NCI-H446 treated with DMSO at 0.1 percent for 48 hours (cell line): ENCODE results near the gene LDLRAD3.
"Not testable (repeated sequence)": the region's sequence is repeated elsewhere in the genome, so short reads cannot be mapped to it uniquely, and the experiment has no call there.

Source experiments
- DNase-seq: peaks from one replicate; lab custom pipeline; 2025; lab: John Stamatoyannopoulos, UW

Gene LDLRAD3

DNA sequence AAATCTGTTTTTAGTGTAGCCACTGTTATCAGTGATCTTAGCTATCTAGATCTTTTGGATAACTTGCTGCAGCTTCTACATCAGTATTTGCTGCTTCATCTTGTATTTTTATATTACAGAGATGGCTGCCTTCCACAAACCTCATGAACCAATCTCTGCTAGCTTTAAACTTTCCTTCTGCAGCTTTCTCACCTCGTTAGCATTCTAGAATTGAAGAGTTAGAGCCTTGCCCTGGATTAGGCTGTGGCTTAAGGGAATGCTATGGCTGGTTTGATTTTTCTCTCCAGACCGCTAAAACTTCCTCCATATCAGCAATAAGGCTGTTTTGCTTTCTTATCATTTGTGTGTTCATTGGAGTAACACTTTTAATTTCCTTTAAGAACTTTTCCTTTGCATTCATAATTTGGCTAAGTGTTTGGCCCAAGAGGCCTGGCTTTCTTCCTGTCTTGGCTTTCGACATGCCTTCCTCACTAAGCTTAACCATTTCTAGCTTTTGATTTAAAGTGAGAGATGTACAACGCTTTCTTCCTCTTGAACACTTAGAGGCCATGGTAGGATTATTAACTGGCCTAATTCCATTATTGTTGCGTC is 51.9 kb downstream of the LDLRAD3 start:
- no peak for DNase-seq

DNA sequence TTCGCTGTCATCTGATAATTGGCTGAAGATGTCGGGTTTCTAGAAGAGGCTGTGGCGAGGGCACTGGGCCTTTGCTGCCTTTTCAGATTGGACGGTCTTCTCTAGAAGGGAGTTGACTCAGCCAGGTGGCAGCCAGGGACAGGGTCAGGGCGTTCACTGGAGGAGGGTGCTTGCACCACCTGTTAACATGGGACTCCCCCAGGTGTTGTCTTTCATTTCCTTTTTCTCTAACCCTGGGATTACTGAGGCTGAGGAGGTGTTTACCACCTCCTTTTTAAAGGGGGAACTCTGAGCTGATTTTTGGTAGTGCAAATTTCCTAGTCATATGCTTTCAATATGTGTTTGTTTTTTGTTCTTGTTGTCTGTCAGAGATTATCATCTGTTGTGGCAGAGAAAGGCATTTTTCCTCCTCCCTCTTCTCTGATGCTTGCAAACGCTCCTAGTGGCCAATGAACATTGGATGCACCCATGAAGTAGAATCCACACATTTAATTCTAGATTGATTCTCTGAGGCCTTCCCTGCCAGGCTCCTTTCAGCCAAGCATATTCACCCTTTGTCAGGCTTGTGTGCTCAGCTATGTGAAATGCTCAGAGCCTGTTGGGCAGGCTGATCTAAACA is 54.1 kb downstream of the LDLRAD3 start:
- DNase-seq, result no peak

DNA sequence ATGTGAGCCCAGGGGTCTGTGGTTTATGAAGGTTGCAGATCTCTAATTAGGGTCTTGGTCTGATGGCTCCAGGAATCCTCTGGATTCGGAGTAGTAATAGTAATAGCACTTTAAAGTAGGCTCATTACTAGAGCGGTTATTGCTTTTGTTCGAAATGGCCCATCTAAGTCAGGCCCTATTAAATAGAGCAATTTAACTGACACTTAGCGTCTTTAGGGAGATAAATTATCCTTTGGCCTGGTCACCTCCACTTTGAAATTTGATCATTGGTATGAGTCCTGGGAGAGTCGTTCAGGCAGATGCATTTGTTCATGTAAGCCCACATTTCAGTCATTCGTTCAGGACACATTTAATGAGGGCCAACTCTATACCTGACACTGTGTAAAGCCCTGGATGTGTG is 54.8 kb downstream of the LDLRAD3 start:
- no peak for DNase-seq

DNA sequence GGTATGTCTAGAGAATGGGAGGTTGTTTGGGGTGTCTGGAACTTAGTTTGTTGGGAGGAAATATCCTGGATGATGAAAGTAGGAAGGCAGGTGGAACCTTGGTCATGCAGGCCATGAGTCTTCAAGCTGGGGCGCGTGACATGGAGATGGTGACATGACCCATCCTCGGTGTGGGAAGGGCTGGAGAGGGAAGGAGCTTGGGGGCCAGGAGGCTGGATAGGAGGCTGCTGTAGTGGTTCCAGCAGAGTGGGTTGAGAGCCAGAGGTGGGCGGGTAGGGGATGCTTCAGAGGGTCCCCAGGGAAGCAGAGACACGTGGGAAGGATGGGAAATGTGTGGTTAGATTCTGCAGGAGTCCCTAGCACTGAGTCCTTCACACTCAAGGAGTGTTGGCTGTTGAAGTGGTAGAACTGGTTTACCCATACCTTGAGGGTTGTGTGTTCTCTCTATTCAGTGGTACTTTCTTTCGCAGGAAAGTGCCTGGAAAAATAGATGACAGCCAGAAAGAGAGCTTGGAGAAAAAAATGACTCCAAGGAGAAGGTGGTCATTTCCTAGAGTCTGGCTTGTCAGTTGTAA is 56.8 kb downstream of the LDLRAD3 start:
- DNase-seq, result no peak

DNA sequence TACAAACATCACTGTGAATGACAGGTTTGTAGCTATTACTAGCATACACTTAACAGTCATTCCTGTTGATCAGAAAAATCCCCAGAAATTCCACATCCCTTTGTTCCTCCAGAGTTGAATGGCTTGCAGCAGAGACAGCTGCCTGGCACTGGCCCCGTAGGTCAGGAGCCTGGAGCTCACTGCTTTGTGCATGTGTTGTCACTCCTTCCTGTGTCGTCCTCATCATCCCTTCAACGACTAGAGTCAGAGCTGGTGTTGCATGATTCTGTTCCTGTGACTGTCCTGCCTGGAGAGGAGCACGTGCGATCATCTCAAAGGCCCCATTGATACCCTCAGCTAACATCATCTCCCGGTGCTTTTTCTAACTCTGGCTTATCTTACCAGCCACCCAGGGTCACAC is 58.3 kb downstream of the LDLRAD3 start:
- DNase-seq, result no peak

DNA sequence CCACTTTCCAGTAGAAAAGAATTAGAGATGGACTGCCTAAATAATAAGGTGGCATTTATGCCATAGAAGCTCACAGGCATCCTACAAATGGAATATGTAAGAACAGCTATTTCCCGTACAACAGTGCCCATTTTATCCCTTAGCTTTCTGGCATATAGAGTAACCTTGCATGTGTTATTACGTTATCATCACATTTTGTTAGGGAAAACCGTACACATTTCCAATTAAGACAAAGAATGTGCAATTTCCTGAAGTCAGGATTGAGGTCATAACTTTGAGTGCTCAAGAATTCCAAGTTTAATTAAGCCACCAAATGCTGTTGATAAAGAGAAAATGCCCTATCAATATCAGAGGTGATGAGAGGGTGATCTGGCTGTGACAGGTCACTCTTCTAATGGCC is 58.9 kb downstream of the LDLRAD3 start:
- no peak for DNase-seq

DNA sequence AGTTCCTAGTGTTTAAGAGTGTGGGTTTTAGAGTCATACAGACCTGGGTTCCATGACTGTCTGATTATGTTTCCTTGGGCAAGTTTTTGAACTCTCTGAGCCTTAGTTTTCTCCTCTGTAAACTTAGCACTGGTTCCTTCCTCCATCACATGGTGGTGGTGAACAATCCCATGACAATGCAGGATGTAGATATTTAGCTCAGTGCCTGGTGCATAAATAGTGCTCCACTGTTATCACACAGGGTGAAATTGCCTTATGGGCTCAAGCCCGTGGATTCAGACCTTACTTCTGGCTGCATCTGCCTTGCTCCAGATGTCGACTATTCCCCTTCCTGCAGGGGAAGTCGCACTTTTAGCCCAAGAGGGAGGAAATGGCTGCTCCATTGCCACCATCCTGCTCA is 62.7 kb downstream of the LDLRAD3 start:
- no peak for DNase-seq

DNA sequence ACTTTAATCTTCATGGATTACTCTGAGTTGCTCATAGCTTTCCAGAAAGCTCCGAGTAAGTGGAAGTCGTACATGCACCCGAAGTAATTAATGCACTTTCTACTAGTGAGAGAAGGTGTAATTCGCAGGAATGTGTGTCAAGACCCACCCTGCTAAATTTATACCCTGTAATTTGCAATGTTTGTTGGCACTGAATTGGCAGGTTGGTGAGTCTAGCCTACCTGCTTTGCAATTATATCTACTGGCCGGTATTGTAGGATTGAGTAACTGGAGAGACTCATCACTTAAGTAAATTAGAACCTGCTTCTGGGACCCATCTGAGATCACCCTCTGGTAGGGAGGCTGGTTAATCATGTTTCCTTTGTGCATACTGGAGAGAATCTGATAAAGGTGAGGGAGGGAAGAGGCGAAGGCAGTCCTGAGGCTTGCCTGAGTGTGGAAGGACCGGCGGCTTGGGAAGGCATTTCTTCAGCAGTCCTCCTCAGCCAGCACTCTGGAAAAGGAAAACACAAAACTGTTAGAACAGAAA is 63.3 kb downstream of the LDLRAD3 start:
- DNase-seq, result no peak

DNA sequence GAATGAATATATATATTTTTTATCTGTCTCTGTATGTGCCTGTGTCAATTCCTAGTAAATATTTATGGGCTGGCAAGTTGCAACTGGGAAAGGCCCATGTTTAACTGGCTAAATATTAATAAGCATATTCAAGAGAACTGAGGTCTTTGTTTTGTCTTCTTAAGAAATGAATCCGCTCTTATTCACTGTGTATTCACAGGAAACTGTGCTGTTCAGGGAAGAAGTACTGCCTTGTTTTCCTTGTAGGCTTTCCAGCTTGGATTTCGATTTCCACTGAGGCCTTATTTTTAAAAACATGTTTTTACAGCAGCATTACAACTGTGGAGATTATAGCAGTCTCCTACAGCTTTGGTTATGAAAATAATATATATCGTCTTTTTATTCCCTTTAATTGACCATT is 64.7 kb downstream of the LDLRAD3 start:
- DNase-seq, result no peak

DNA sequence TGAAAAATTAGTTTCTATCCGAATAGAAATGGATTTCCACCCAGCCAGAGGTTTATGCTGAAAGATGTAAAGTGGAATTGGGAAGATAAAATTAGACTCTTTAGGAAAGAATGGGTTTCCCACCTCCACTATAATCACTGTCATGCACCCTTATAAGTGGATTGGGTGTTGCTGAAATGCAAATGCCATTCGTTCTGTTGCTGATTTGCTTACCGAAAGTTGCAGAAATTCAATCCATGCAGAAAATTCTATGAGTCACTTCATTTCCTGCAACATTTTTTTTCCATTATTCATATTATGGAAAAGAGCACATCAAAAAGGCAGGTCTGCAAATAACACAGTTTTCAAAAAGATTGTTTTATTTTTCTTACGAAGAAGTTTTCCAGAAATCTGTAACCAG is 65.6 kb downstream of the LDLRAD3 start:
- DNase-seq, result no peak

DNA sequence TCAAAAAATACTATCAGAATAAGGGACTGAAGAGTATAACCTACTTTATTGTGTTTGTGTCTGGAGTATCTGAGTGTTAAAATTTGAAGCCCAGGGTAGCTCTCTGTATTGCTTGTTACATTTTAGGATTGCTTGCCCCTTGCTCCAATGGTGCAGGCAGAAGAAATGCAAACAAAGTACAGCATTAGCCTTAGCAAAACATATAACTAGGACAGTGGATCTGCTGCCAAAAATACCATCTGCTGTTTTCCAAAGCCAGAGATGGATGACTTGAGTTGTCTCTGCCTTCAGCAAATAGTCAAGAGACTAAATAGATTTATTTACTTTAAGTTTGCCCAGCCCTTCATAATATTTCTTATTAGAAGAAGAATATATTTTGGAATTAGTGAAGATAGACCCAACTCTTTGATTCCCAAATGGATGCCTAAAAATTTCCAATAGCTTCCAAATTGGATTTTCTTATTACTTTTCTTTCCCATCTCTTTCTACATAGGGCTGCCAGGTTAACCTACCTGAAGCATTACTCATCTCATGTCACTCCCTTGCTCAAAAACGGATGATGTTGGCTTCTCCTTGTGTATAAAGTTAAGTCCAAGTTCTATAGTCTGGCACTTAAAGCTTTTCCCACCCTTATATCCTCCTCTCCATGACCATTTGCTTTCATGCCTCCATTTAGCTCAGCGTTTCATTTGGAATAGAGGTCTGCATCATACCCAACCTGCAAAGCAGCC is 66.3 kb downstream of the LDLRAD3 start:
- DNase-seq, result peak; percentile 89

DNA sequence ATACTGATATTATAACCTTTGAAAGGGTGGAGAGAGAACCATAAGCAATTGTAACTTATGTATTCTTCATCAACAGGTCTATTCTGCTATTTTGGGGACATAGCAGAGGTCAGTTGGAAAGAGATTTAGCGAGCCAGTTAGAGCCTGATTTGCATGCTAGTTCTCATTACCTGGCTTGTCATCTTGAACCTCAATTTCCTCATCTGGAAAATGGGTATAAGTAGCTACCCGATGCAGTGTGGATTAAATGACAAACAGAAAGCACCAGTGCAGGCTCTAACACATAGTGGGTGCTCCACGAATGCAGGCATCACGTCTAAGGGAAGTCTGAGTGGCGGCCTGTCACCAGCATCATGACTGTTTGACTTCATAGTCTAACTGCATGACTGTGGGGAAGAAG is 67.7 kb downstream of the LDLRAD3 start:
- DNase-seq, result no peak

DNA sequence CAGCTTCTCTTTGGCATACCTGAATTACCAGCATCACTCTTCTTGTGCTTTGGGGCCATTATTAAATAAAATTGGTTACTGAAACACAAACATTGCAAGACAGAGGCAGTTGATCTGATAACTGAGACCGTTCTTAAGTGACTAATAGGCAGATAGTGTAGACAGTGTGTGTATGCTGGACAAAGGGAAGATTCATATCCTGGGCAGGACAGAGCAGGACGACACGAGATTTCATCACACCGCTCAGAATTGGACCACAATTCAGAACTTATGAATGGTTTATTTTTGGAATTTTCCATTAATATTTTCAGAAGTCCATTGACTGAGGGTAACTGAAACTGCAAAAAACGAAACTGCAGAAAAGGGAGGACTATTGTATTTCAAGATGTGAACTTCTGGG is 68.6 kb downstream of the LDLRAD3 start:
- DNase-seq, result no peak

DNA sequence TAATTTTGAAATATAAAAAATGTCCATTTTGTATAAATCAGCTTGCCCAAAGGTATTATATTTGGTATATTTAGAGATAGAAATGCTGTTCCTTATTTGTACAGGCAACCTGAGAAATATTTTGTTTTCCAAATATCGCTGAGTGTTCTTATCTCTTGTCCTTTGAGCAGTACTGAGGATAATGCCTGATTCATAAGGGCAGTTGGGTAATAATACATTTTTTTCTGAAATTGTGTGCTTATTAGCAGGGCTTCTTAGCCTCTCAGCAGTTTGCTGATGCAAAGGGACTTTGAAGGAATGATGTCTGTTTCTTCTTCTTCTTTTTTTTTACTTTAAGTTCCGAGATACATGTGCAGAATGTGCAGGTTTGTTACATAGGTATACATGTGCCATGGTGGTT is 69.1 kb downstream of the LDLRAD3 start:
- no peak for DNase-seq

DNA sequence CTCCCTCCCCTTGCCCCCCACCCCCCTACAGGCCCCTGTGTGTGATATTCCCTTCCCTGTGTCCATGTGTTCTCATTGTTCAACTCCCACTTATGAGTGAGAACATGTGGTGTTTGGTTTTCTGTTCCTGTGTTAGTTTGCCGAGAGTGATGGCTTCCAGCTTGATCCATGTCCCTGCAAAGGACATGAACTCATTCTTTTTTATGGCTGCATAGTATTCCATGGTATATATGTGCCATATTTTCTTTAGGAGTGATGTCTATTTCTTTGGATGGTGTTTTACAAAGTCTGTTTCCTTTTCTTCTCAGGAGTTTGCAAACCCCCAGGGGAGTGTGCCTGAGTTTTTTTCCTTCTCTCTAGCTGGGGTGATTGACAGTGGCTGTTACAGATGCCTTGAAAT is 69.6 kb downstream of the LDLRAD3 start:
- DNase-seq, result not testable (repeated sequence)

DNA sequence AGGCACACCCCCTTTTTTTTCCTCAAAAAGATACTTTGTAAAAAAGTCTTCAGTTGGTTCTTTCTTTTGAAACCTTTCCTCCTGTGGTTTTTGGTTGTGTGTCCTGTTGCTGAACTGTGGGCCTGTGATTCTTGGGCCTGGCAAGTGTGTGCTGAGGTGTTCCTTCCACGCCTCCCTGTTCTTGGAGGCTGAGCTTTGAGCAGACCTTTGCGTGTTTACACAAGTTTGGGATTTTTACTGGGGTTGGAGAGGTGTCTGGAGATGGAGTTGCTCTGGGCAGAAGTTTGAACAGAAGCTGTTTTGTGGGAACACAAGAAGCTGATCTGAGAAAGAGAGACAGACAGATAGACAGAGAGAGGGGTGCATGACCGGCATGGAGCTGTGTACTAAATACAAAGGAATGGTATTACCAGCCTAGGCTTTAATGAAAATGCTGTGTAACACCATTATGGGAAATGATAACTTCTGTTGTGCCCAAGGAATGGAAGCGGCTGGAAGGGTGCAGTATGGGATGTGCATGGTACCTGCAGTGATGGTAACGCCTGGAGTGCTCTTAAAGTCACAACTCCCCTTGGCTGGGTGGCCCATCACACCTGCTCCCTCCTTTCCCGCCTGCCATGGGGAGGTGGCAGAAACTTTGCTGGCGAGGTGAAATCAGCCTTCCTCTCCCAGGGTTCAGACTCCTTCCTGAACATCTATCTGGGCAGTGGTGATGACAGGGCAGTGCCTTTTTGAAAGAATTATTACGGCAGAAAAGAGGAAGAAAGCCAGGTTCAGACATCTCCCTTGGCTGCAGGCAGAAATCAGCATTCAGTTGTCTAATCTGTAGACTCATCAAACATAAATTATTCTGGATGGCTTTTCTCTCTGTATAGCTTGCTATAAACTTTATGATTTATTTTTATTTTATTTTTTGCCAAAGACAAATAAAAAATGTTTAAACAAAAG is 70.4 kb downstream of the LDLRAD3 start:
- no peak for DNase-seq

DNA sequence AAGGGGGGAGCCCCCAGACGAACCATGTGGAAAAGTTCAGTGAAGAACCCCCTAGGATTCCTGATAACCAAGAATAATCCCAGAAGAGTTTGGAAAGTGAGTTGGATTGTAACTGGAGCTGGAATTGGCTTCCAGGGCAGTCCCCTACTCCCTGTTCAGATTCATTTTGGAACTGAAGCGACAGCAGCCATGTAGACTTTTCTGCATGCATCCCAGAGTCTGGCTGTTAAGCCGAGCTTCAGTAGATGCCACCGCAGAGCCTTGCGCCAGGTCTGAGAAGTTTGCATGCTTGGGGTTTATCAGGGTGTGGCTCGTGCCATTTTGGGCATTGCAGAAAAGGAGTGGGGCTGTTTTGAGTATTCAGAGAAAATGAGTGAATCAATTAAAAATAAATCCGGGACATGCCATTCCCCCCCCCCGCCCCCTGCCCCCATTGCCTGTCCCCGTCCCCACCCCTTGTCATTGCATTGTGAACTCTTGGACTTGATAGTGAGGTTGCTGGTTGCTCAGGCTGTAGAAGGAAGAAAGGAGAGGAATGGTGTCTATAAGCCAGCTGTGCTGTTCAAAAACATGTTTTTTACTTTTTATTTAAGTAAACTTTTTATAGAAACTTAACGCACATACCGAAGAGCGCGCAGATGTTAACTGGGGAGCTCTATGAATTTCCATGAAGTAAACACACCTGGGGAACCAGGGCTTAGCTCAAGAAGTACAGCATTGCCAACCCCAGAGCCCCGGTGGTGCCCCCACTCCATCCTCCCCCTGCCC is 71.2 kb downstream of the LDLRAD3 start:
- peak; percentile 28 for DNase-seq

DNA sequence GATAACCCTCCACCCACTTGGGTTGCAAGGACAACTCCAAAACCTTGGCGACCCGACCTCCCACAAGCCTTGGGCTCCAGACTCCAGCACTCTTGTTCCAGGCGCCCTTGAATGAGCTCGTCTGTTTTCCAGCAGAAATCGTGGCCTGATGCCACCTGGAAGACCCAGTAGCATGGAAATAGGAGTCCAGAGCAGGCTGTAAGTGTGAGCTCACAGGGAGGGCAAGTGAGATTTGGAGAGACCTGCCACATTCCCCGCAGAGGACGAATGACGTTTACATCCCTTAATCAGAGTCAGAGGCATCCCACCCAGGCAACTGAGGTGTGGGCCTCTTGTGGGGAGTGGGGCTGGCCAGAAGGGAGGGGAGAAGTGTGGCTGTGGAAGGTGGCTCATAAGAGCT is 71.9 kb downstream of the LDLRAD3 start:
- peak; percentile 79 for DNase-seq

DNA sequence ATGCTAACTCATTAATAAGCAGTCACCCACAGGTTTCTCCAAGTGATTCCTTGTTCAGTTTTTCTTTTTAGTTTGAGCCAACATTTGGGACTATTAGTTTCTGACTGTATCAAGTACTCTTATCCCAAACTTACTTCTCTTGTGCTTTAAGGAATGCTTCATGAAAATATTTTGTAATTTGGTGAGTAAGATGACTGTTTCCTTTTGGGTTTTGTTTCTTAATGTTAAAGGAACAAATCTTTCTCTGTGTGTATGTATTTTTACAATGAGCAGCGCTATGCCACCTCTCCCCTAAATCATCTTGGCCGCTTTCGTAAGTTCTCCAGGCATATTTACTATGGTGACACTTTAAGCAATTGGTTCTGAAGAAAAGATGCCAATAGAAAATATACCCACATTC is 72.4 kb downstream of the LDLRAD3 start:
- DNase-seq, result no peak

DNA sequence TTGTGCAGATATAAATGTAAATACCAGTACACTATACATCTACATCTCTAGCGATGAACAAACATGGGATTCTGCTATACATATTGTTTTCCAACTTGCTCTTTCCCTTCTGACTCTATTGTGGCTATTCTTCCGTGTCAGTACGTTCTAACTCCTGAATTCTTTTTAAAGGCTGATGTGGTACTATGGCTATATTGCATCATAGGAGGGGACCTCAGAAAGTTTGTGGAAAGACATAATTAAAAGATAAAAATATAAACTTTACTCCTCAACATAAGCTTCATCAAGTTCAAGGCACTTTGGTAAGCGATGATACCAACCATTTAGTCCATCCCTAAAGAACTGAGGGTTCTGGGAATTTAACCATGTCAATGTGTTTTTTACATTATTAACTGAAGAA is 72.8 kb downstream of the LDLRAD3 start:
- no peak for DNase-seq

DNA sequence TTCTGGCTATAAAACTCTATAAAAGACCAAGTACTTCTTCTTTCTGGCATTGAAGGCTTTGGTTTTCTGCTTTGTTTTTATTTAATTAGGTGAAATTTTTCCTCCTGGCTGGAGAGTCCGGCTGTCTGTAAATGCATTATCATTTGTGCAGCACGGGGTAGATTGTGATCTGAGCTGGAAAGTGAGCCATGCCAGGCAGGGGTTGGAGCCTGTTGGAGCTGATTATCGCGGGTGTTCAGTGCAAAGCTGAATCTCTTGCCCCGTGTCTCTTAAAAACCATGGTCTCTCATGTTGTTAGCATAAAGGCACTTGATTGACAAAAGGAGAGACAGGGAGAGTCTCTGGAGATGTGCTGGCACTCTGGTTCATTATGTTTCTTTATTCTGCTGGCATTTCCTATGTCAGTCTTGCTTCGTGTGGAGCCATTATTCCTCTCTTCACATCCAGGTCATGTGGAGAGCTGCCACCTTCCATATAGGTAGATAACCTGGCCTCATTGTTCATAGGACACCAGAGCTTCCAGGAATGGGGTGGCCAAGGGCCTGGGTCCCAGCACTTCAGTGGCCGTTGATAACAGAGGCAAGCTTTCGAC is 75.2 kb downstream of the LDLRAD3 start:
- peak; percentile 21 for DNase-seq
